DND-41 (cell line): ENCODE results near the gene TCP10L.

ENCODE experiments used
- CTCF ChIP-seq: IDR thresholded peaks from 2 replicates; pipeline ENCODE4 v1.5.1; 2012; ENCODE audit warnings: borderline replicate concordance, low read length, moderate library complexity, mild to moderate bottlenecking; ENCODE audit not compliant: poor library complexity, severe bottlenecking; ENCODE audit errors: extremely low read depth
- EZH2 ChIP-seq: IDR thresholded peaks from 3 replicates; pipeline ENCODE4 v1.6.1; 2012; ENCODE audit warnings: borderline replicate concordance, low read depth, mild to moderate bottlenecking, moderate library complexity, low read length, inconsistent platforms; ENCODE audit not compliant: severe bottlenecking

- TF ChIP-seq CTCF (no peak), EZH2 (no peak)
Measured at GRCh38 chr21:32595431-32595830, 10.1 kb upstream of the TCP10L start.
